GM21447 (cell line): ENCODE measurements around the gene CFDP1.
A peak's percentile ranks its signal among the peaks of the same experiment; 100 is the strongest.
"Not testable (repeated sequence)": the region's sequence is repeated elsewhere in the genome, so short reads cannot be mapped to it uniquely, and the experiment has no call there.

Source experiments
- ATAC-seq: cut with Tn5 transposase; IDR thresholded peaks from one replicate; pipeline ENCODE4 v1.9.1; 2021; ENCODE audit not compliant: unreplicated experiment

CFDP1 gene

DNA sequence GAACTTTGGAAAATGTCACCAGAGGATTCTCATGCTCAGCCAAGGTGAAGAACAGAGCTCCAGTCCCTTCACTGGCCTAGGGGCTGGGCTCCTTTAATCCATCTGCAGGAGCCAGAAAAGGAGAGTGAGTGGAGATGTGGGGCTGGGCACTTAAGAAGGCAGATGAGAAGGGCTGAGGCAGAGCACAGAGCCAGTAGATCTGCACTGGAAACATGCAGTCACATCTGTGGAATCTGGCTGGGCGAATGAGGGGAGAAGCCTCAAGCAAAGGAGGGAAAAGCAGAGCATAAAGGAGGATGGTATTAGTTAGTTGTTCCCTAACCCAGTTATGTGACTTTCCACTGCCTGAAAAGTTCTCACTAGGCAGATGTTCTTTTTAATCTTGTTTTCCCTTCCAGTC is 131.5 kb downstream of the CFDP1 start:
- no peak for ATAC-seq

- no peak for ATAC-seq
Measured at GRCh38 chr16:75298267-75298666, 135.0 kb downstream of the CFDP1 start.

DNA sequence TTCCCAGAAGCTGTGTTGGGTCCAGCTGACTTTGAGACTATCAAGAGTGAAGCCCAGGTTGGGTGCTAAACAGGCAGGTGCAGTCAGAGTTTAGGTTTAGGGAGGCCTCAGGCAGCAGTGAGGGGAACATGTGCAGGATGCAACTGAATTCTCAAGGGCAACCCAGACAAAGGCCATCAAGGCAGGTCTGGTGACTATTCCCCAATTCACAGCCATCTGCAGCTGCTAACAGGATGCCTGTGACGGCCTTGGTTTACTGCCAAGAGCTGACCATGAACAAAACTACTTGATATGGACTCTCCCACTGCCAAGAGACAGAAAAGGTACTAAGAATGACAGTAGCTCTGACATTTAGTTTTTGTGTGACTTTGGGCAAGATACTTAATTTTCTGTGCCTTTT is 136.7 kb downstream of the CFDP1 start:
- ATAC-seq, result no peak

DNA sequence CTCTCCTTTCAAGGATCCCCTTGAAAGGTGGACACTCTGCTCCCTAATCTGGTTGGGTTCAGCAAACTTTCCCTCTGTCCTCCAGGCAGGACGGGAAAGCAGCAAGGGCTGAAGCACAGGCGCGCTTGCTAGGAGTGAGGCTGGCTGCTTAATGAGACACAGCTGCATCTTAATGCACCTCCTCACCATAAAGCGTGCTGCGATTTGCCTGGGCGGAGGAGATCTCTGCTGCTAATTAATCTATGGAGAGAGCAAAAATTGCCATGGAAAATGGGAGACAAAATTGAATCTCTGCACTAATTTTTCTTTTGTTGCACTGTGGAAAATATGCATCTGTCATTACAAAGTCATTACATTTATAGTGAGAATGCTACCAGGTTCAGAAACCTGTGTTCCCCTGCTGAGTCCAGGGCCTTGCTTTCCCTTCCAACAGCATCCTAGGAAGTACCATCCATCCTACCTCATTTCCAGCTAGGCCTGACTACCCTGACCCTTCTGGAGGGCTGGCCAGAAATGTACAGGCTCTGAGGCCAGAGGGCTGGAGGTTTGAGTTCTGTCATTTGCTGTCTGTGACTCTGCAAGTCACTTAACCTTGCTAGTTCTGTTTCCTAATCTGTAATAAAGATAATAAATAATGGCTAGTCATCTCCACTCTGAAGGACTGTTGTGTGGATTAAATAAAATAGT is 138.4 kb downstream of the CFDP1 start:
- ATAC-seq, result no peak

GRCh38 chr16:75293772-75294171 is 139.5 kb downstream of the CFDP1 start:
- no peak for ATAC-seq

GRCh38 chr16:75293173-75293572 is 140.1 kb downstream of the CFDP1 start:
- no peak for ATAC-seq

DNA sequence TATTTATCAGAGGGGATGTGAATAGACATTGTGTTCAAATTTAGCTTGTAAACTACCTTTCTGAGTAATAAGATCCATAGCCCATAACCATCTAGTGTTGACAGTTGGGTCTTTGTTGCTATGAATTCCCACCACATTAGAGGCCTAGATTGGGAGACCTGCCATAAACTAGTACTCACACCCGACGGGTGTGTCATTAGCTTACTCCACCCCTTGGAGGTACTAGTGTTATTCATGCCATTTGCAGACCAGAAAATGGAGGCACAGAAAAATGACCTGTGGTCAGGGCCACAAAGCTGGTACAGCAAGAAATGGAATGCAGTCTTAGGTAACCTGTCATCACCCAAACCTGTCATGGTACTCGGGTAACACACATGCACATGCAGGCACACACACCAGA is 140.6 kb downstream of the CFDP1 start:
- ATAC-seq, result no peak

DNA sequence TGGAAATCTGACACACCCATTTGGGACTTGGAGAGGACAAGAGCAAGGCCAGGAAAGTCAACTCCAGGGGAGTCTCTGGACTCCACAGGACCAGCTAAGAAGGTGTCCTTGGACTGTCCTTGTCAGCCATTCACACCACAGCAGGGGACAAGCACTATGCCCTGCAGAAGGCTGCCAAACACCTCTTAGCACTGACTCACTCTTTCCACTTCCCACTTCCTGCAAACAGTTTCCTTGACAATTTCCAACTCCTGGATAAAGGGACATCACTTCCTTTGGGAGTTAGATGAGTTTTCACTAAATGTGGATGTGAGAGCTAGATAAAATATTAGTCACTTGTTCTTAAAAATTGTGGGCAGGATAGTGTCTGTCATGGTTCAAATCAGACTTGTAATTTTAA is 144.1 kb downstream of the CFDP1 start:
- ATAC-seq, result no peak

DNA sequence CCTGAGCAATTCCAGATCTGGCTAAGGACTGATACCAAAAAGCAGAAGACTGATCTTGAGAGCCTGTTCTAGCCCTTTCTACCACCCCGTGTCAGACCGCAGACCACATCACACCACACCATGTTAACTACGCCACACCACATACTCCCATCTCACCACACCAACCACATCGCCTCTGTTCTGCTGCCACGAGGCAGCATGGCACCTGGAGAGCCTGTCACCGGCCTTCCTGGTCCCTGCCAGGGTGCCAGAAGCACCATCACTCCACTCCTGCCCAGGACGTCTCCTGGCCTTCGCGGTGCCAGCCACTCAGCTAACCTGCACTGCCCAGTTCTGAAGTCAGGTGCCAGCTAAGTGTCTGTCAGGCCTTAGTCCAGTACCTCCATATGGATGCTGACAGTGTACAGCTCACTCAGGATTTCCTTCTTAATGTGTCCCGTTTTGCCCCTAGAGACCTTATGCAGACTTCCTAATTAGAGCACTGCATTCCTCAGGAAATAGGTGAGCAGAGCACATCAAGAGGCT is 144.6 kb downstream of the CFDP1 start:
- no peak for ATAC-seq

DNA sequence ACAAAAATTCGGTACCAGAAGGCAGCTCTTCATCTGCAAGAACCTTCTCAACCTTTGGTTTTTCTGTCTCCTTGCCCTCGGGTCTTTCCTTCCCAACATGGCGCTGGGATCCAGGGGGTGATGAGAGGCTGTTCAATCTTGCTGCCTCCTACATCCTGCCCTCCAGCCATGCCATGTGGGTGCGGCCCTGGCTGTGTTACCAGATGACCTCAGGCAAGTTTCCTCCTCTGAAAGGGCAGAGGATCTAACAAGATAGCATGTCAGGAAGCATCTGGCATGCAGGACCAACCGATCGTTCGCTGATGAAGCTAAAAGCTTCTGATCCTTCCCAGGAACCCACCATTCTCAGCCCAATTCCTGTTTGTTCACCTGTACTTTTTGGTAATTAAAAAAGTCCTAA is 145.1 kb downstream of the CFDP1 start:
- no peak for ATAC-seq

DNA sequence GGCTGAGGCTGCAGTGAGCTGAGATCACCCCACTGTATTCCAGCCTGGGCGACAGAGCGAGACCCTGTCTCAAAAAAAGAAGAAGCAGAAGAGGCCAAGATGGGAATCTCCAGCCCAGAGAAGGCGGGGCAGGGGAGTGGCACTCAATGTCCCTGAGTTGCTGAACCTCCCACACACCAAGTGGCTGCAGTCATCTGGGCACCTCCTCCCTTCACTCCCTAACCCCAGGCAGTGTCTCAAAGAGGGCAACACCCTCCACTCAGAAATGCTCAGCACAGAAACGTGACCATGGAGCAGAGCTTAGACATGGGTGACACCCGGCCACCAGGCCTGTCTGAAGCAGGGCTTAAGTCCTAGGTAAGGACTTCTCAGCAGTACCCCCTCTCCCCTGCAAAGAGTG is 145.6 kb downstream of the CFDP1 start:
- ATAC-seq, result no peak

GRCh38 chr16:75286389-75286788 is 146.9 kb downstream of the CFDP1 start:
- no peak for ATAC-seq

GRCh38 chr16:75282466-75283281 is 150.6 kb downstream of the CFDP1 start:
- no peak for ATAC-seq

GRCh38 chr16:75281826-75282225 is 151.5 kb downstream of the CFDP1 start:
- no peak for ATAC-seq

DNA sequence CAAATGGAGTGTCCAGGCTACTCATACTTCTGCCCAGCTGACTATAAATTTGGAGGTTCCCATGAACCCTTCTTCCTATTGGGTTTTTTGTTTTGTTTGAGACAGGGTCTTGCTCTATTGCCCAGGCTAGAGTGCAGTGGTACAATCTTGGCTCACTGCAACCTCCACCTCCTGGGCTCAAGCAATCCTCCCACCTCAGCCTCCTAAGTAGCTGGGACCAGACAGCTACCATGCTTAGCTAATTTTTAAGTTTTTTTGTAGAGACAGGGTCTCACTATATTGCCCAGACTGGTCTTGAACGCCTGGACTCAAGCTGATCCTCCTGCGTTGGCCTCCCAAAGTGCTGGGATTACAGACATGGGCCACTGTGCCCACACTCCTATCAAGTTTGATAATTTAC is 152.3 kb downstream of the CFDP1 start:
- ATAC-seq, result not testable (repeated sequence)

DNA sequence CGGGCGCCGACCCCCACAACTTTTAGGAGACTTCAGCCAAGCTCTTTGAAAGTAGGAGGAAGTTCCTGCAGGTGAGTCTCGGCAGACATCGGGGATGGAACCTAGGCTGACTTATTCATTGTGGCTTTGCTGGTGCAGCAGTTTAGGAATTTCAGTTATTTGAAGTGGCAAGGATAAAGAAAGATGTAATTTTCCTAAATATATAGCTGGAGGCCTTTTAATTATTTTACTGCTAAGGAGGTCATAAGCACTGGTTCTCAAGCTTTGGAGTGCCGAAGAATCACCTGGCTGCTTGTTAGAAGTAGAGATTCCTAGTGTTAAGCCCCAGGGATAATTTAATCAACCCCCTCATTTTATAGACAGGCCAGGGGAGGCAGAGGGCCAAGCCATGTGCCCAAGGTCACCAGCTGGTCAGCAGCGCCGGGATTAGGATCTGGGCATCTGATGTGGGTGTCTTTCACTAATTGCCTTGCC is 152.9 kb downstream of the CFDP1 start:
- ATAC-seq, result no peak

GRCh38 chr16:75279305-75279704 is 154.0 kb downstream of the CFDP1 start:
- no peak for ATAC-seq

GRCh38 chr16:75273054-75273925 is 160.0 kb downstream of the CFDP1 start:
- no peak for ATAC-seq

DNA sequence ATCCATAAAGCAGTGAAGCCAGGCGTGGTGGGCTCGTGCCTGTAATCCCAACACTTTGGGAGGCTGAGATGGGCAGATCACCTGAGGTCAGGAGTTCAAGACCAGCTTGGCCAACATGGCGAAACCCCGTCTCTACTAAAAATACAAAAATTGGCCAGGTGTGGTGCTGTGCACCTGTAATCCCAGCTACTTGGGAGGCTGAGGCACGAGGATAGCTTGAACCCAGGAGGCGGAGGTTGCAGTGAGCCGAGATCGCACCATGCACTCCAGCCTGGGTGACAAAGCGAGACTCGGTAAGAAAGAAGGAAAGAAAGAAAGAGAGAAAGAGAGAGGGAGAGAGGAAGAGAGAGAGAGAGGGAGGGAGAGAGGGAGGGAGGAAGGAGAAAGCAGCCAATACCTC is 160.7 kb downstream of the CFDP1 start:
- not testable (repeated sequence) for ATAC-seq

- peak; percentile 64 for ATAC-seq
Measured at GRCh38 chr16:75272097-75272551, 161.2 kb downstream of the CFDP1 start.

- peak; percentile 14 for ATAC-seq
Measured at GRCh38 chr16:75271441-75272096, 161.7 kb downstream of the CFDP1 start.
